GM12878 (cell line): ENCODE measurements around the gene GSG1L. TPM values are rescaled to one million over a fixed set of nuclear protein-coding genes. Genes with fewer than 3 reads are reported as not detected.

ENCODE experiments used
- ATAC-seq: fragments of 200-7000 bp; cut with Tn5 transposase; 3 replicates; pipeline ENCODE4 v1.9.1; 2020; ENCODE audit warnings: mild to moderate bottlenecking, moderate library complexity
- BruUV-seq: library from RNA; stranded (reverse); fragments of 400-500 nt; replicated peaks from 2 replicates; lab custom pipeline; 2021; lab: Mats Ljungman, UMichigan
- CTCF ChIA-PET: fragments of 300-600 bp; sonication (Branson Sonifier 250); formaldehyde crosslinking; extraction: SDS; loops from one replicate; lab custom pipeline; 2021; ENCODE audit warnings: inconsistent platforms; lab: Yijun Ruan, JAX
- POLR2A ChIA-PET: fragments of 350-600 bp; formaldehyde crosslinking; extraction: SDS; loops from one replicate; lab custom pipeline; 2021; ENCODE audit warnings: inconsistent platforms; lab: Charles Lee
- RAD21 ChIA-PET: fragments of 300-600 bp; sonication (Branson Sonifier 250); formaldehyde crosslinking; loops from one replicate; lab custom pipeline; 2023; ENCODE audit warnings: antibody characterized with exemption; ENCODE audit not compliant: unreplicated experiment; lab: Charles Lee
- SMC1A ChIA-PET: fragments of 300-600 bp; sonication (Branson Sonifier 250); formaldehyde crosslinking; loops from one replicate; lab custom pipeline; 2023; ENCODE audit not compliant: unreplicated experiment, uncharacterized antibody; lab: Charles Lee
- DNase-seq: peaks from one replicate; pipeline ENCODE4 v3.0.0-alpha.2; 2011; ENCODE audit warnings: low read depth, low spot score
- FAIRE-seq: peaks from 3 replicates; lab custom pipeline; 2011; peaks lifted over from hg19 to GRCh38; lab: Jason Lieb, UNC
- H2AFZ ChIP-seq: 2 replicates; pipeline ENCODE4 v1.6.0; 2011; ENCODE audit warnings: low read depth, low read length, control low read depth; ENCODE audit not compliant: control insufficient read depth
- H3K27ac ChIP-seq: 2 replicates; pipeline ENCODE4 v1.5.1; 2011; ENCODE audit warnings: control low read depth; ENCODE audit not compliant: control insufficient read depth, insufficient read depth
- H3K27me3 ChIP-seq, 2 experiments: replicated peaks in 1 of 2; 2 replicates each; pipeline versions ENCODE4 v1.6.0 to v1.6.1; 2011; ENCODE audit warnings: low read length in 1 of 2; ENCODE audit not compliant: control insufficient read depth in 2 of 2, insufficient read depth in 2 of 2
- H3K36me3 ChIP-seq, 2 experiments: 2 replicates each; pipeline ENCODE4 v1.5.1; 2011; ENCODE audit warnings: low read length in 1 of 2; ENCODE audit not compliant: control insufficient read depth in 2 of 2, insufficient read depth in 2 of 2
- H3K4me1 ChIP-seq: 2 replicates; pipeline ENCODE4 v1.6.1; 2011; ENCODE audit warnings: mild to moderate bottlenecking, low read length, moderate library complexity, mixed read lengths; ENCODE audit not compliant: control insufficient read depth, insufficient read depth
- H3K4me2 ChIP-seq: 2 replicates; pipeline ENCODE4 v1.6.0; 2011; ENCODE audit warnings: control low read depth; ENCODE audit not compliant: control insufficient read depth, insufficient read depth
- H3K4me3 ChIP-seq: fragments of 200-600 bp; sonication (generic); 2 replicates; pipeline ENCODE4 v1.5.1; 2016
- H3K79me2 ChIP-seq: 2 replicates; pipeline ENCODE4 v1.6.0; 2011; ENCODE audit warnings: low read length; ENCODE audit not compliant: control insufficient read depth, insufficient read depth
- H3K9ac ChIP-seq: 2 replicates; pipeline ENCODE4 v1.8.0; 2011; ENCODE audit warnings: low read length, control low read depth, mixed read lengths; ENCODE audit not compliant: control insufficient read depth, insufficient read depth
- H3K9me3 ChIP-seq: replicated peaks from 3 replicates; pipeline ENCODE4 v1.5.1; 2011; ENCODE audit warnings: mild to moderate bottlenecking, low read length; ENCODE audit not compliant: control insufficient read depth, insufficient read depth
- H4K20me1 ChIP-seq: 2 replicates; pipeline ENCODE4 v1.6.0; 2011; ENCODE audit not compliant: control insufficient read depth, insufficient read depth
- ATF7 ChIP-seq: fragments of 450-650 bp; IDR thresholded peaks from 2 replicates; pipeline ENCODE4 v1.6.1; 2016; ENCODE audit warnings: low read depth, mild to moderate bottlenecking
- GATAD2B ChIP-seq: fragments of 450-650 bp; conservative IDR thresholded peaks from 2 replicates; pipeline ENCODE4 v1.6.1; 2017; ENCODE audit warnings: low read depth, mild to moderate bottlenecking, moderate library complexity
- HDGF ChIP-seq: fragments of 450-650 bp; IDR thresholded peaks from 2 replicates; pipeline ENCODE4 v1.6.1; 2016; ENCODE audit warnings: antibody characterized with exemption
- PRDM15 ChIP-seq: fragments of 450-650 bp; formaldehyde crosslinking; IDR thresholded peaks from 2 replicates; pipeline ENCODE4 v1.4.0; 2020; ENCODE audit warnings: mild to moderate bottlenecking, moderate library complexity
- SIN3A ChIP-seq: IDR thresholded peaks from 2 replicates; pipeline ENCODE4 v1.6.1; 2012; ENCODE audit warnings: low read depth, low read length, improper control_type of control experiment
- TARDBP ChIP-seq: IDR thresholded peaks from 2 replicates; pipeline ENCODE4 v1.6.1; 2016; ENCODE audit warnings: borderline replicate concordance
- TCF7 ChIP-seq: IDR thresholded peaks from 2 replicates; pipeline ENCODE4 v1.6.1; 2014; ENCODE audit warnings: antibody characterized with exemption, borderline replicate concordance
- ZNF217 ChIP-seq: fragments of 450-650 bp; IDR thresholded peaks from 2 replicates; pipeline ENCODE4 v1.6.1; 2017; ENCODE audit warnings: antibody characterized with exemption, mild to moderate bottlenecking
- WGBS: methylation state at CpG from one replicate; pipeline ENCODE4 v1.1.6; 2016; ENCODE audit warnings: low lambda C conversion rate; ENCODE audit not compliant: insufficient replicate concordance, insufficient coverage; ENCODE audit errors: missing lambda C conversion rate; 5-methylcytosine and 5-hydroxymethylcytosine counted together
- in situ Hi-C: fragments of 300-500 bp; cut with MboI; formaldehyde crosslinking; loops from 9 replicates; pipeline ENCODE4 v1.14.3; 2018; ENCODE audit warnings: mixed read lengths
- intact Hi-C: fragments of 100-400 bp; cut with micrococcal nuclease; formaldehyde crosslinking; loops from one replicate; pipeline ENCODE4 v1.14.2; 2022; ENCODE audit not compliant: unreplicated experiment
- polyA plus RNA-seq, 11 experiments: library from polyadenylated mRNA; depleted of rRNA in 4 of 11; unstranded in 6 of 11; stranded (reverse) in 5 of 11; fragments of >200 nt; fragmentation: Nextera tagmentation in 4 of 11; fragmentation: Illumina TruSeq in 1 of 11; extraction: Ambion mirVana in 4 of 11; extraction: Trizol in 1 of 11; gene quantifications; 1 replicate in 1 of 11; 2 replicates in 10 of 11; pipeline versions ENCODE4 v1.2.1 to v1.2.3, GENCODE V29; 2011 to 2016; ENCODE audit warnings: inconsistent platforms in 2 of 11, missing spikeins in 2 of 11, low read depth in 1 of 11
- total RNA-seq, 4 experiments: library from RNA; depleted of rRNA in 3 of 4; stranded (reverse); fragments of >200 nt in 3 of 4; fragmentation: Illumina TruSeq in 1 of 4; extraction: Trizol in 1 of 4; gene quantifications; 2 replicates each; pipeline versions ENCODE4 v1.2.1 to v1.2.3, GENCODE V29; 2013 to 2021

Gene GSG1L
- total and polyA plus RNA-seq, 10 of the 15 experiments (the other 5 are each of a cell fraction or from before 2014, with no cell fraction given), result not detected

- TF ChIP-seq PRDM15 (no peak), TCF7 (no peak), TARDBP (no peak)
- TF ChIP-seq, all 136 proteins: peak for 0
These were observed 298.4 kb downstream of the GSG1L start (continued) for GRCh38 chr16:27764869-27765675.

GRCh38 chr16:27764427-27764826 lies 299.1 kb downstream of the GSG1L start:
- no peaks in the 10 kb centered on the region for H3K4me1 ChIP-seq
- TF ChIP-seq SIN3A (no peak), GATAD2B (no peak), HDGF (no peak), ATF7 (no peak), ZNF217 (no peak)
- H3K27me3 ChIP-seq, result no peaks in the 10 kb centered on the region
- H2AFZ ChIP-seq, result no peak overlapping the region
- ChIA-PET CTCF (interaction anchor here (0.6 kb wide), 1 partner anchor 11 kb away, joined by 3 read pairs; no protein-coding TSS in a partner anchor), SMC1A (no interaction called here), POLR2A (no interaction called here), RAD21 (no interaction called here)
- H3K79me2 ChIP-seq, result no peaks in the 10 kb centered on the region
- no peak overlapping the region for H3K27ac ChIP-seq
- intact Hi-C loops (no loop called here), in situ Hi-C loops (no loop called here)
- H3K9me3 ChIP-seq, result no peaks in the 10 kb centered on the region
- no peak for DNase-seq
- BruUV-seq, result no TSS peak
- ATAC-seq, result no peak
- H3K4me3 ChIP-seq, result no peak overlapping the region
- H3K36me3 ChIP-seq, result no peaks in the 10 kb centered on the region; a peak in 1 of 4 replicates
- H3K4me2 ChIP-seq, result no peak overlapping the region
- no peak for FAIRE-seq
- 77% methylated on average over 3 of the region's 3 CpGs for WGBS
- H4K20me1 ChIP-seq, result no peaks in the 10 kb centered on the region
- H3K9ac ChIP-seq, result no peak overlapping the region
